IMR-90 (cell line): ENCODE results near the gene HOXA7. TPM values are rescaled to one million over a fixed set of nuclear protein-coding genes. Genes with fewer than 3 reads are reported as not detected.
A peak's percentile ranks its signal among the peaks of the same experiment; 100 is the strongest.

Source experiments
- ATAC-seq: fragments of 200-7000 bp; cut with Tn5 transposase; 2 replicates; pipeline ENCODE4 v1.9.1; 2020; ENCODE audit warnings: low read depth, mild to moderate bottlenecking, moderate library complexity
- BruUV-seq: library from RNA; stranded (reverse); fragments of 400-500 nt; replicated peaks from 2 replicates; lab custom pipeline; 2021; lab: Mats Ljungman, UMichigan
- CTCF ChIA-PET: fragments of 300-600 bp; formaldehyde crosslinking; extraction: SDS; loops from one replicate; lab custom pipeline; 2021; ENCODE audit warnings: antibody characterized with exemption; lab: Yijun Ruan, JAX
- POLR2A ChIA-PET: fragments of 300-600 bp; sonication (Branson Sonifier 250); formaldehyde crosslinking; loops from one replicate; lab custom pipeline; 2022; ENCODE audit warnings: antibody characterized with exemption; ENCODE audit not compliant: unreplicated experiment; lab: Charles Lee
- DNase-seq: peaks from one replicate; pipeline ENCODE4 v3.0.0; 2013
- H2AFZ ChIP-seq: replicated peaks from 2 replicates; pipeline ENCODE3; 2013; ENCODE audit warnings: low read length, mild to moderate bottlenecking; ENCODE audit not compliant: poor library complexity
- H2AK5ac ChIP-seq: 2 replicates; pipeline ENCODE4 v1.6.1; 2013; ENCODE audit warnings: low read depth, low read length, inconsistent platforms
- H2AK9ac ChIP-seq: replicated peaks from 2 replicates; pipeline ENCODE3; 2013; ENCODE audit warnings: mild to moderate bottlenecking, low read depth, low read length, moderate library complexity; ENCODE audit not compliant: poor library complexity
- H2BK120ac ChIP-seq: 2 replicates; pipeline ENCODE4 v1.6.1; 2013; ENCODE audit warnings: low read depth, low read length, inconsistent platforms
- H2BK15ac ChIP-seq: 3 replicates; pipeline ENCODE4 v1.6.1; 2013; ENCODE audit warnings: low read depth, low read length, inconsistent platforms
- H2BK20ac ChIP-seq: 2 replicates; pipeline ENCODE4 v1.6.1; 2013; ENCODE audit warnings: low read depth, mild to moderate bottlenecking, inconsistent platforms, low read length, moderate library complexity
- H2BK5ac ChIP-seq: 2 replicates; pipeline ENCODE4 v1.6.1; 2013; ENCODE audit warnings: mild to moderate bottlenecking, low read depth, low read length, inconsistent platforms; ENCODE audit not compliant: poor library complexity, severe bottlenecking
- H3K14ac ChIP-seq: replicated peaks from 2 replicates; pipeline ENCODE4 v1.6.1; 2013; ENCODE audit warnings: low read depth, low read length, inconsistent platforms
- H3K18ac ChIP-seq: 2 replicates; pipeline ENCODE4 v1.6.1; 2013; ENCODE audit warnings: low read depth, low read length, control low read depth
- H3K23ac ChIP-seq: 2 replicates; pipeline ENCODE4 v1.6.1; 2013; ENCODE audit warnings: low read depth, low read length, inconsistent platforms
- H3K27ac ChIP-seq: 2 replicates; pipeline ENCODE4 v1.5.1; 2013; ENCODE audit warnings: mild to moderate bottlenecking, control low read depth, low read length; ENCODE audit not compliant: insufficient read depth
- H3K27me3 ChIP-seq: 2 replicates; pipeline ENCODE4 v1.6.1; 2013; ENCODE audit warnings: low read length; ENCODE audit not compliant: control insufficient read depth, insufficient read depth
- H3K36me3 ChIP-seq: 2 replicates; pipeline ENCODE4 v1.6.1; 2013; ENCODE audit warnings: low read length, mixed read lengths; ENCODE audit not compliant: control insufficient read depth, insufficient read depth
- H3K4ac ChIP-seq: 2 replicates; pipeline ENCODE4 v1.6.1; 2013; ENCODE audit warnings: low read depth, low read length, inconsistent platforms
- H3K4me1 ChIP-seq: 2 replicates; pipeline ENCODE4 v1.6.1; 2013; ENCODE audit warnings: low read length, mixed read lengths; ENCODE audit not compliant: control insufficient read depth, insufficient read depth
- H3K4me2 ChIP-seq: 2 replicates; pipeline ENCODE4 v1.6.1; 2013; ENCODE audit warnings: low read depth, mild to moderate bottlenecking, control low read depth, low read length, moderate library complexity
- H3K4me3 ChIP-seq: 2 replicates; pipeline ENCODE4 v1.5.1; 2013; ENCODE audit warnings: low read depth, mild to moderate bottlenecking, control low read depth, low read length, moderate library complexity; ENCODE audit not compliant: insufficient read depth
- H3K56ac ChIP-seq: 2 replicates; pipeline ENCODE4 v1.6.1; 2013; ENCODE audit warnings: low read length, inconsistent platforms; ENCODE audit not compliant: insufficient read depth; ENCODE audit errors: extremely low read depth
- H3K79me1 ChIP-seq, 2 experiments: 2 replicates each; pipeline ENCODE4 v1.6.1; 2013; ENCODE audit warnings: low read length in 2 of 2, inconsistent platforms in 1 of 2, low read depth in 1 of 2
- H3K9ac ChIP-seq: 2 replicates; pipeline ENCODE4 v1.6.1; 2013; ENCODE audit warnings: low read depth, low read length, control low read depth
- H3K9me1 ChIP-seq: 2 replicates; pipeline ENCODE4 v1.6.1; 2013; ENCODE audit warnings: low read length, inconsistent platforms; ENCODE audit not compliant: insufficient read depth
- H3K9me3 ChIP-seq: 2 replicates; pipeline ENCODE4 v1.6.1; 2013; ENCODE audit warnings: low read length; ENCODE audit not compliant: control insufficient read depth, insufficient read depth
- H4K20me1 ChIP-seq: 2 replicates; pipeline ENCODE4 v1.6.1; 2013; ENCODE audit warnings: low read length, inconsistent platforms; ENCODE audit not compliant: insufficient read depth
- H4K5ac ChIP-seq: 2 replicates; pipeline ENCODE4 v1.6.1; 2013; ENCODE audit warnings: mild to moderate bottlenecking, low read depth, low read length, control low read depth
- H4K8ac ChIP-seq, 2 experiments: 2 replicates each; pipeline ENCODE4 v1.6.1; 2013; ENCODE audit warnings: low read depth in 2 of 2, low read length in 2 of 2, control low read depth in 1 of 2, inconsistent platforms in 1 of 2
- H4K91ac ChIP-seq: 2 replicates; pipeline ENCODE4 v1.6.1; 2013; ENCODE audit warnings: low read depth, low read length, inconsistent platforms; ENCODE audit not compliant: insufficient read depth
- BHLHE40 ChIP-seq: fragments of 150-350 bp; IDR thresholded peaks from 2 replicates; pipeline ENCODE4 v1.6.1; 2016; ENCODE audit warnings: mild to moderate bottlenecking, low read depth, low read length
- CEBPB ChIP-seq: IDR thresholded peaks from 2 replicates; pipeline ENCODE4 v1.6.1; 2012; ENCODE audit warnings: low read depth, low read length, improper control_type of control experiment
- CHD1 ChIP-seq: IDR thresholded peaks from 2 replicates; pipeline ENCODE4 v1.6.1; 2012; ENCODE audit warnings: low read depth, low read length, improper control_type of control experiment
- CTCF ChIP-seq: conservative IDR thresholded peaks from 2 replicates; pipeline ENCODE4 v1.5.1; 2012; ENCODE audit warnings: mild to moderate bottlenecking, low read depth, low read length, improper control_type of control experiment
- ELK1 ChIP-seq: fragments of 150-350 bp; IDR thresholded peaks from 2 replicates; pipeline ENCODE4 v1.6.1; 2016; ENCODE audit warnings: low read depth, mild to moderate bottlenecking, low read length, moderate library complexity, borderline replicate concordance
- FOS ChIP-seq: fragments of 150-350 bp; IDR thresholded peaks from 2 replicates; pipeline ENCODE4 v1.6.1; 2016; ENCODE audit warnings: low read depth, low read length
- MAFK ChIP-seq: IDR thresholded peaks from 2 replicates; pipeline ENCODE4 v1.6.1; 2012; ENCODE audit warnings: low read depth, low read length, improper control_type of control experiment
- MXI1 ChIP-seq: IDR thresholded peaks from 2 replicates; pipeline ENCODE4 v1.6.1; 2012; ENCODE audit warnings: low read depth, mild to moderate bottlenecking, low read length, moderate library complexity, borderline replicate concordance
- NFE2L2 ChIP-seq: fragments of 150-350 bp; IDR thresholded peaks from 2 replicates; pipeline ENCODE4 v1.6.1; 2016; ENCODE audit warnings: low read depth, mild to moderate bottlenecking, low read length
- POLR2A ChIP-seq: IDR thresholded peaks from 2 replicates; pipeline ENCODE4 v1.6.1; 2012; ENCODE audit warnings: mild to moderate bottlenecking, low read depth, low read length
- RAD21 ChIP-seq: IDR thresholded peaks from 2 replicates; pipeline ENCODE4 v1.6.1; 2012; ENCODE audit warnings: low read length, improper control_type of control experiment
- RCOR1 ChIP-seq: IDR thresholded peaks from 2 replicates; pipeline ENCODE4 v1.6.1; 2012; ENCODE audit warnings: mild to moderate bottlenecking, low read length, improper control_type of control experiment; ENCODE audit not compliant: insufficient replicate concordance
- SMC3 ChIP-seq: fragments of 150-350 bp; IDR thresholded peaks from 2 replicates; pipeline ENCODE4 v1.6.1; 2016; ENCODE audit warnings: low read depth, mild to moderate bottlenecking, antibody characterized with exemption, low read length, moderate library complexity
- WGBS, 2 experiments: methylation state at CpG; one replicate each; pipeline versions ENCODE4 v1.1.5 to v1.1.7; 2013; ENCODE audit warnings: missing lambda C conversion rate in 2 of 2; ENCODE audit not compliant: insufficient read length in 1 of 2; ENCODE audit errors: extremely low coverage in 2 of 2; 5-methylcytosine and 5-hydroxymethylcytosine counted together
- dilution Hi-C: fragments of 300-500 bp; cut with HindIII; formaldehyde crosslinking; loops from one replicate; pipeline ENCODE4 v1.14.3; 2018; ENCODE audit warnings: low sequenced_read_pairs; ENCODE audit not compliant: unreplicated experiment
- in situ Hi-C: fragments of 300-500 bp; cut with MboI; formaldehyde crosslinking; loops from 3 replicates; pipeline ENCODE4 v1.14.3; 2019; ENCODE audit warnings: low sequenced_read_pairs, inconsistent platforms, mixed read lengths
- intact Hi-C: fragments of 100-400 bp; cut with micrococcal nuclease; formaldehyde crosslinking; loops from 2 replicates; pipeline ENCODE4 v1.10.0; 2022
- polyA plus RNA-seq, 3 experiments: library from polyadenylated mRNA; depleted of rRNA; stranded (reverse); fragments of >200 nt; gene quantifications; 2 replicates each; pipeline ENCODE4 v1.2.3, GENCODE V29; 2012; ENCODE audit warnings: low replicate concordance in 1 of 3
- total RNA-seq: library from RNA; depleted of rRNA; stranded (reverse); fragments of >200 nt; gene quantifications from 2 replicates; pipeline ENCODE4 v1.2.3, GENCODE V29; 2012
- TF ChIP-seq, protein P1 (sequence below): fragments of 150-350 bp; IDR thresholded peaks from 2 replicates; pipeline ENCODE4 v1.6.1; 2017; ENCODE audit warnings: mild to moderate bottlenecking, antibody characterized with exemption, low read length, low read depth

HOXA7 gene
- total and polyA plus RNA-seq, 2 of the 4 experiments (the other 2 are of a cell fraction): 0.18 to 1.7 TPM

GRCh38 chr7:27161721-27162560 is 5.5 kb upstream of the HOXA7 start:
- H2AK9ac ChIP-seq: no peak overlapping the region
- no peak overlapping the region for H3K18ac ChIP-seq
- POLR2A ChIA-PET: no interaction called here
- no peak overlapping the region for H4K8ac ChIP-seq
- WGBS, 2 experiments: 100% methylated on average over 1 of the region's 30 CpGs; no CpG with 5 or more reads in 1 of the 2 experiments
- ATAC-seq: no peak
- no peak overlapping the region for H3K23ac ChIP-seq
- H3K4me1 ChIP-seq: peaks cover under 1% of the 10 kb centered on the region; the same call in 1 of the 2 replicates
- BruUV-seq: no TSS peak
- no peak overlapping the region for H3K56ac ChIP-seq
- H2BK20ac ChIP-seq: no peak overlapping the region
- H4K91ac ChIP-seq: no peak overlapping the region
- no peak for DNase-seq
- H3K9me1 ChIP-seq: no peaks in the 10 kb centered on the region
- no peak overlapping the region for H3K14ac ChIP-seq
- H2BK120ac ChIP-seq: no peak overlapping the region
- H2BK15ac ChIP-seq: no peak overlapping the region
- no peak overlapping the region for H3K4ac ChIP-seq
- intact Hi-C loops (loop anchor here (1.0 to 10.0 kb wide), 4 partner anchors 793 to 1907 kb away; partner anchors contain the start of genes CBX3 and HNRNPA2B1), dilution Hi-C loops (no loop called here), in situ Hi-C loops (no loop called here)
- CTCF ChIA-PET: interaction anchor here (1.4 to 1.8 kb wide), 3 partner anchors 20 to 793 kb away, joined by 6 to 29 read pairs (median 6); no protein-coding TSS in a partner anchor
- no peak overlapping the region for H3K27ac ChIP-seq
- H4K20me1 ChIP-seq: no peaks in the 10 kb centered on the region
- H3K4me3 ChIP-seq: no peak overlapping the region
- peaks cover 40% of the 10 kb centered on the region for H3K27me3 ChIP-seq
- H3K9me3 ChIP-seq: peaks cover 11% of the 10 kb centered on the region; the same call in 1 of the 2 replicates
- no peak overlapping the region for H3K4me2 ChIP-seq
- no peak overlapping the region for H3K9ac ChIP-seq
- H2AK5ac ChIP-seq: no peak overlapping the region
- H3K36me3 ChIP-seq: no peaks in the 10 kb centered on the region
- no peak overlapping the region for H2BK5ac ChIP-seq
- no peak overlapping the region for H4K5ac ChIP-seq
- no peaks in the 10 kb centered on the region for H3K79me1 ChIP-seq
- peak overlapping the region; percentile 45 for H2AFZ ChIP-seq
- TF ChIP-seq, protein P1, sequence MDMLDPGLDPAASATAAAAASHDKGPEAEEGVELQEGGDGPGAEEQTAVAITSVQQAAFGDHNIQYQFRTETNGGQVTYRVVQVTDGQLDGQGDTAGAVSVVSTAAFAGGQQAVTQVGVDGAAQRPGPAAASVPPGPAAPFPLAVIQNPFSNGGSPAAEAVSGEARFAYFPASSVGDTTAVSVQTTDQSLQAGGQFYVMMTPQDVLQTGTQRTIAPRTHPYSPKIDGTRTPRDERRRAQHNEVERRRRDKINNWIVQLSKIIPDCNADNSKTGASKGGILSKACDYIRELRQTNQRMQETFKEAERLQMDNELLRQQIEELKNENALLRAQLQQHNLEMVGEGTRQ: no peak
- no peak for TF ChIP-seq FOS
- no peak for TF ChIP-seq BHLHE40
- no peak for TF ChIP-seq NFE2L2
- no peak for TF ChIP-seq RAD21
- no peak for TF ChIP-seq MXI1
- TF ChIP-seq CHD1: no peak
- TF ChIP-seq ELK1: no peak
- TF ChIP-seq CEBPB: no peak
- TF ChIP-seq MAFK: no peak
- no peak for TF ChIP-seq CTCF
- TF ChIP-seq RCOR1: no peak
- no peak for TF ChIP-seq SMC3
- TF ChIP-seq POLR2A: no peak
